Tibial artery (tissue), 4 donors: ENCODE results near the gene FAM241A.
A peak's percentile ranks its signal among the peaks of the same experiment; 100 is the strongest.

Experiments used
- DNase-seq, 2 donors: peaks; one replicate each; pipeline ENCODE4 v3.0.0-alpha.2; 2019
- H3K27ac ChIP-seq, 2 donors: fragments of 200-600 bp; sonication (generic) in 1 of 2; 1 replicate in 1 of 2; 2 replicates in 1 of 2; pipeline ENCODE4 v1.5.1; 2018 to 2019; ENCODE audit warnings: mild to moderate bottlenecking in 1 of 2
- H3K27me3 ChIP-seq, 2 donors: fragments of 200-600 bp; sonication (generic) in 1 of 2; one replicate each; pipeline versions ENCODE4 v1.5.1 to v1.6.0; 2016 to 2019
- H3K36me3 ChIP-seq, 3 donors: fragments of 200-600 bp; sonication (generic) in 2 of 3; one replicate each; pipeline ENCODE4 v1.5.1; 2016 to 2019; ENCODE audit warnings: mild to moderate bottlenecking in 2 of 3
- H3K4me1 ChIP-seq, 4 donors: fragments of 200-600 bp; sonication (generic) in 2 of 4; 1 replicate in 3 of 4; 2 replicates in 1 of 4; pipeline ENCODE4 v1.5.1; 2016 to 2019
- H3K4me3 ChIP-seq, 2 donors: fragments of 200-600 bp; sonication (generic) in 1 of 2; 1 replicate in 1 of 2; 2 replicates in 1 of 2; pipeline ENCODE4 v1.5.1; 2018 to 2019; ENCODE audit warnings: mild to moderate bottlenecking in 2 of 2
- H3K9me3 ChIP-seq, 3 donors: fragments of 200-600 bp; sonication (generic) in 1 of 3; one replicate each; pipeline ENCODE4 v1.5.1; 2016 to 2019
- intact Hi-C: fragments of 100-400 bp; cut with DNase I; formaldehyde crosslinking; loops from one replicate; pipeline ENCODE4 v1.15.0; 2023; ENCODE audit warnings: low total_unique reads
- TF ChIP-seq, protein P1 (sequence below), 2 experiments: fragments of 200-600 bp in 1 of 2; fragments of 450-650 bp in 1 of 2; IDR thresholded peaks; one replicate each; pipeline ENCODE4 v1.5.1; 2017 to 2019; ENCODE audit warnings: antibody characterized with exemption in 2 of 2, mild to moderate bottlenecking in 1 of 2, moderate library complexity in 1 of 2

FAM241A gene

DNA sequence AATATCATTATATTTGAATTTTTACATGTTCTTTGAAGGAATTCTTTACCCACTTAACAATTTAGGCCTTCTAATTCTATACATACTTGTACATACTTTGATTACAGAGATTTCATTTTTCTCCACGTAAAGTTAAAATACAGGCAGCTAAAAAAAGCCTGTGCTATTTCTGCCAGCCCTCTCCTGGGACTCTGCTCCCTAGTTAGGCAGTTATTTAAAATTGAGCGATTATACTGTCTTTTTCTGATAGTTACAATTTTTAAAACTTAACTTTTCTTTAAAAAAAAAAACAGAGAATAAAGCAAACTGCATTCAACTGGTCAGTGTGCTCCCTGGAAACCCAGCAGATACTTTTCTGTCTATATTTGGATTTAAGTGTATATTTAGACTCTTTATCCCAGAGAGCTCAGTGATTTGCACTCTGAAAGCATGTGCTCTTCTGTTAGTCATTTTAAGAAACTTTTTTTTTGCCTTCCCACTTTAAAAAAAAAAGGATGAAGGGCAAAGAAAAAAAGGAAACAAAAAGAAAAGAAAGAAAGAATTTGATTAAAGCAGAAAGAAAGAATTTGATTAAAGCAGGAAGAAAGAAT lies 18.1 kb upstream of the FAM241A start:
- Histone ChIP-seq H3K4me1 (peaks cover 0 to 26% (median 0%) of the 10 kb centered on the region in 4 donors), H3K27ac (peak overlapping the region; percentile 39 to 48), H3K9me3 (no peaks in the 10 kb centered on the region), H3K4me3 (peak overlapping the region in 1 of 2 donors; percentile 4), H3K36me3 (no peaks in the 10 kb centered on the region), H3K27me3 (no peaks in the 10 kb centered on the region)
- TF ChIP-seq, protein P1, sequence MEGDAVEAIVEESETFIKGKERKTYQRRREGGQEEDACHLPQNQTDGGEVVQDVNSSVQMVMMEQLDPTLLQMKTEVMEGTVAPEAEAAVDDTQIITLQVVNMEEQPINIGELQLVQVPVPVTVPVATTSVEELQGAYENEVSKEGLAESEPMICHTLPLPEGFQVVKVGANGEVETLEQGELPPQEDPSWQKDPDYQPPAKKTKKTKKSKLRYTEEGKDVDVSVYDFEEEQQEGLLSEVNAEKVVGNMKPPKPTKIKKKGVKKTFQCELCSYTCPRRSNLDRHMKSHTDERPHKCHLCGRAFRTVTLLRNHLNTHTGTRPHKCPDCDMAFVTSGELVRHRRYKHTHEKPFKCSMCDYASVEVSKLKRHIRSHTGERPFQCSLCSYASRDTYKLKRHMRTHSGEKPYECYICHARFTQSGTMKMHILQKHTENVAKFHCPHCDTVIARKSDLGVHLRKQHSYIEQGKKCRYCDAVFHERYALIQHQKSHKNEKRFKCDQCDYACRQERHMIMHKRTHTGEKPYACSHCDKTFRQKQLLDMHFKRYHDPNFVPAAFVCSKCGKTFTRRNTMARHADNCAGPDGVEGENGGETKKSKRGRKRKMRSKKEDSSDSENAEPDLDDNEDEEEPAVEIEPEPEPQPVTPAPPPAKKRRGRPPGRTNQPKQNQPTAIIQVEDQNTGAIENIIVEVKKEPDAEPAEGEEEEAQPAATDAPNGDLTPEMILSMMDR (IDR thresholded peaks at IDR 0.05), result no peak
- DNase-seq, result no peak
- intact Hi-C loops, result no loop called here

DNA sequence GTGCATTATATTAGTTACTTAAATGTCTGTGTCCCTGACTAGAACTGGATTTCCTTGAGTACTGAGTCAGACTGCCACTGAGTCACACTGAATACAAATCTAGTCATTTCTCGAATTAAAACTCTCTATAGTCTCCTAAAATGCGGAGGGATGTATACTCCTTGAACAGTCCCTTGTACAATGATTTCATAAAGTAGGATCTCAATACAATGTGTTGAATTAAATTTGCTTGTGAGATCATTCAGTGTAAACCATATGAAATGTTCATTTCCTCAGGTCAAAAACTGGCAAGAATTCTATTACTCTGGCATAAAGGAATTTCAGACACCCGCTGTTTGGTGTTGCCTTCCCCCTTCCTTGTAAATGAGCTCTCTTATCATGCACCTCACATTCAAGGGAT lies 17.5 kb upstream of the FAM241A start:
- Histone ChIP-seq H3K27me3 (no peaks in the 10 kb centered on the region), H3K36me3 (no peaks in the 10 kb centered on the region), H3K9me3 (no peaks in the 10 kb centered on the region), H3K27ac (peak overlapping the region; percentile 36 to 48), H3K4me1 (peaks cover 0 to 26% (median 0%) of the 10 kb centered on the region in 4 donors), H3K4me3 (no peak overlapping the region)
- intact Hi-C loops, result no loop called here
- no peak for DNase-seq
- TF ChIP-seq, protein P1 (IDR thresholded peaks at IDR 0.05), result no peak

DNA sequence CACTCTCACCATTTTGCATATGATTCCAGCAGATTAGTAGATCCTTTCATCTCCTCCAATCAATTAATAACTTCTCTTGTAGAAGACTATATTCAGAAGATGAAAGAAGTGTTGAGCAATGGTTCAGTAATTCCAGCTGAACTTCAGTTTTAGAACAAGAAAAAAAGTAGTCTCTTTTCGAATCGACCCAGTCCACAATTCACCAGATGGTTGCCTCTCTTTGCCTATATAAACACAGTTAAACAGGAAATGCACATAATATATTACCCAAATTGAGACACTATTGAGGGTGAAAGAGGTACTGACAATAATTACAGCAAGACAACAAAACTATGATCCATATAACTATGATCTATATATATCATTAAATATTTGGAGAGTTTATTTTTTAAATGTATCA lies 16.8 kb upstream of the FAM241A start:
- Histone ChIP-seq H3K4me3 (no peak overlapping the region), H3K36me3 (no peaks in the 10 kb centered on the region), H3K4me1 (peaks cover 0 to 26% (median 0%) of the 10 kb centered on the region in 4 donors), H3K9me3 (no peaks in the 10 kb centered on the region), H3K27me3 (no peaks in the 10 kb centered on the region), H3K27ac (no peak overlapping the region)
- intact Hi-C loops, result no loop called here
- TF ChIP-seq, protein P1 (IDR thresholded peaks at IDR 0.05), result no peak
- no peak for DNase-seq

DNA sequence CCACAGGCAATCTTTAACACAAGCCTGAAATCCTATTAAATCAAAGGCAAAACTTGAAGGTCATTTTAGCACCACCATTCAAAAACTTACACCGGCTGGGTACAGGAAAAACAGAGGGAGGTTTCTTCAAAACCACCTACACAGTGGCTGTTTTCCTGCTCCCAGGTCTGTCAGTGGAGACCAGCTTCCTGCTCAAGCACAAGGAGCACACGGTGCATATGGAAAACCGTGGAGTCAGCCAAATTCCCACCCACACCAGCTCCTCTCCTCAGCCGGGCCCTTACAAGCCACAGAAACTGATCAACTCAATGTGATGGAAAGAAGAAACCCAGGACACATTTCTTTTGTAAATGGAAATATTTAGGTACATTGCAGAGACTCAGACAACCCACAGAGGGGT lies 14.3 kb upstream of the FAM241A start:
- Histone ChIP-seq H3K9me3 (no peaks in the 10 kb centered on the region), H3K27ac (no peak overlapping the region), H3K27me3 (no peaks in the 10 kb centered on the region), H3K36me3 (no peaks in the 10 kb centered on the region), H3K4me3 (no peak overlapping the region), H3K4me1 (peaks cover 0 to 18% (median 0%) of the 10 kb centered on the region in 4 donors)
- DNase-seq, result no peak
- TF ChIP-seq, protein P1 (IDR thresholded peaks at IDR 0.05), result no peak
- intact Hi-C loops, result no loop called here

DNA sequence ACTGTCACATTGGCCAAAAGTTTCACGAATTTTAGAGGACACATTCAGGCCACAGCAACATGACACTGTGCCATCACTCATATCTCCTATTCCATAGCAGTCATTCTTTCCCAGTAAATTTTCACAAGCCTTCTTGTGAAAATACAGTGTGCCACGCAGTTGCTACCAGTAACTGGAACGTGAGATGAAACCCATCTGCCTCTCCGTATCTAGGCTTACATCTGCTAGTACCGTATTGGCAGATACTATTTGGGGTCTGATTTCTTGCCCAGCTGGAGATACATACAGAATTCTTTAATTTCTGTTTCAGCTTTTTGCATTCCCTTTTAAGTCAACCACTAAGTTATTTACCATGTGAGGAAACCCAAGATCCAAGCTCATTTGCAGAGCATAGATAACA lies 8.7 kb upstream of the FAM241A start:
- Histone ChIP-seq H3K27ac (no peak overlapping the region), H3K36me3 (no peaks in the 10 kb centered on the region), H3K4me1 (no peaks in the 10 kb centered on the region), H3K27me3 (no peaks in the 10 kb centered on the region), H3K4me3 (no peak overlapping the region), H3K9me3 (no peaks in the 10 kb centered on the region)
- TF ChIP-seq, protein P1 (IDR thresholded peaks at IDR 0.05), result no peak
- intact Hi-C loops, result no loop called here
- no peak for DNase-seq

DNA sequence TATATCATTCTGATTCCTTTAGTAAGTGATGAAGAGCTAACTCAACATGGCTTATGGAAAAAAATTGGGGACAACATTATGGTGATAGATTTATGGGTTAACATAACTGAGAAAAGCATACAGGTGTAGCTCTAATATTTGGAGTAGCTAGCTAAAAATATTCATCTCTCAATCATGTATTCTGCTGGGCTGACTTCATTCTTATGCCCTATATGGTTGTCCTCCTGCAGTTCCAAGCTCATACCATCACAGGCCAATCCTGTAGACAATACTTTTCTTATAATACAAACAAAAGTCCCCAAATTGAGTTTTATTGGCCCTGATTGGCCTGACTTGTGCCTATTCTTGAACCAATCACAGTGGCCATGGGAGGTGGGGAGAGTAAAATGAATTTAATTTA lies 6.7 kb upstream of the FAM241A start:
- TF ChIP-seq, protein P1 (IDR thresholded peaks at IDR 0.05), result no peak
- no peak for DNase-seq
- Histone ChIP-seq H3K36me3 (no peaks in the 10 kb centered on the region), H3K4me3 (no peak overlapping the region), H3K27ac (no peak overlapping the region), H3K9me3 (no peaks in the 10 kb centered on the region), H3K4me1 (no peaks in the 10 kb centered on the region), H3K27me3 (no peaks in the 10 kb centered on the region)
- intact Hi-C loops, result no loop called here
